Astrocyte (in vitro differentiated cells and primary cell): ENCODE results near the gene NAA11. TPM values are rescaled to one million over a fixed set of nuclear protein-coding genes. Genes with fewer than 3 reads are reported as not detected.

Source experiments
- DNase-seq: peaks from one replicate; pipeline ENCODE4 v3.0.0-alpha.2; 2010; ENCODE audit warnings: low read depth
- FAIRE-seq: peaks from 2 replicates; lab custom pipeline; 2011; peaks lifted over from hg19 to GRCh38; lab: Jason Lieb, UNC
- H2AFZ ChIP-seq: 2 replicates; pipeline ENCODE4 v1.6.0; 2012; ENCODE audit warnings: low read depth, low read length, inconsistent platforms
- H3K27ac ChIP-seq: 2 replicates; pipeline ENCODE4 v1.5.1; 2011; ENCODE audit warnings: low read depth, low read length, inconsistent platforms
- H3K27me3 ChIP-seq: 2 replicates; pipeline ENCODE4 v1.6.0; 2011; ENCODE audit warnings: low read length, inconsistent platforms; ENCODE audit not compliant: insufficient read depth
- H3K36me3 ChIP-seq: 2 replicates; pipeline ENCODE4 v1.5.1; 2011; ENCODE audit warnings: low read length, inconsistent platforms; ENCODE audit not compliant: insufficient read depth
- H3K4me1 ChIP-seq: 2 replicates; pipeline ENCODE4 v1.5.1; 2011; ENCODE audit warnings: low read length, inconsistent platforms; ENCODE audit not compliant: insufficient read depth
- H3K4me2 ChIP-seq: 2 replicates; pipeline ENCODE4 v1.6.0; 2012; ENCODE audit warnings: low read length, inconsistent platforms
- H3K4me3 ChIP-seq: 2 replicates; pipeline ENCODE4 v1.5.1; 2011; ENCODE audit warnings: low read depth, mild to moderate bottlenecking, low read length, inconsistent platforms; ENCODE audit not compliant: insufficient read depth
- H3K79me2 ChIP-seq: 2 replicates; pipeline ENCODE4 v1.6.0; 2012; ENCODE audit warnings: mild to moderate bottlenecking, low read length, inconsistent platforms; ENCODE audit not compliant: insufficient read depth
- H3K9ac ChIP-seq: 2 replicates; pipeline ENCODE4 v1.6.0; 2012; ENCODE audit warnings: mild to moderate bottlenecking, low read length, inconsistent platforms
- H3K9me3 ChIP-seq: 2 replicates; pipeline ENCODE4 v1.5.1; 2012; ENCODE audit warnings: low read depth, mild to moderate bottlenecking, low read length, inconsistent platforms; ENCODE audit not compliant: insufficient read depth
- H4K20me1 ChIP-seq: 2 replicates; pipeline ENCODE4 v1.6.0; 2012; ENCODE audit warnings: low read length, inconsistent platforms; ENCODE audit not compliant: insufficient read depth
- H3K27ac Mint-ChIP-seq: one replicate; pipeline ENCODE4 v1.8.0; 2021; ENCODE audit warnings: mild to moderate bottlenecking, mixed read lengths; ENCODE audit not compliant: unreplicated experiment
- H3K27me3 Mint-ChIP-seq: one replicate; pipeline ENCODE4 v1.8.0; 2021; ENCODE audit warnings: low read depth, mixed read lengths; ENCODE audit not compliant: unreplicated experiment
- H3K36me3 Mint-ChIP-seq: one replicate; pipeline ENCODE4 v1.8.0; 2021; ENCODE audit warnings: low read depth, mixed read lengths; ENCODE audit not compliant: unreplicated experiment
- H3K4me1 Mint-ChIP-seq: one replicate; pipeline ENCODE4 v1.8.0; 2021; ENCODE audit warnings: low read depth, mixed read lengths; ENCODE audit not compliant: unreplicated experiment
- H3K4me3 Mint-ChIP-seq: one replicate; pipeline ENCODE4 v1.8.0; 2021; ENCODE audit warnings: mild to moderate bottlenecking, moderate library complexity, mixed read lengths; ENCODE audit not compliant: unreplicated experiment
- H3K9me3 Mint-ChIP-seq: one replicate; pipeline ENCODE4 v1.8.0; 2021; ENCODE audit warnings: mild to moderate bottlenecking, mixed read lengths; ENCODE audit not compliant: unreplicated experiment
- CTCF ChIP-seq: IDR thresholded peaks from 2 replicates; pipeline ENCODE4 v1.5.1; 2011; ENCODE audit warnings: low read depth, mild to moderate bottlenecking, inconsistent platforms, low read length, moderate library complexity; ENCODE audit not compliant: insufficient read depth
- EZH2 ChIP-seq: IDR thresholded peaks from 2 replicates; pipeline ENCODE4 v1.6.1; 2012; ENCODE audit warnings: mild to moderate bottlenecking, low read length, inconsistent platforms; ENCODE audit not compliant: insufficient read depth
- total RNA-seq: library from RNA; stranded (reverse); gene quantifications from 2 replicates; pipeline ENCODE4 v1.2.1, GENCODE V29; 2021

The NAA11 gene
- total RNA-seq, 1 donor from 2014 or later: not detected

GRCh38 chr4:79300280-79300679 lies 25.6 kb downstream of the NAA11 start:
- Histone ChIP-seq H3K9ac (no peak overlapping the region), H3K36me3 (no peaks in the 10 kb centered on the region), H3K4me1 (no peaks in the 10 kb centered on the region), H3K4me3 (no peak overlapping the region), H3K27me3 (no peaks in the 10 kb centered on the region), H3K79me2 (no peaks in the 10 kb centered on the region), H4K20me1 (no peaks in the 10 kb centered on the region), H3K27ac (no peak overlapping the region), H2AFZ (no peak overlapping the region), H3K9me3 (no peaks in the 10 kb centered on the region), H3K4me2 (no peak overlapping the region)
- H3K27me3 Mint-ChIP-seq: peaks cover 6% of the 10 kb centered on the region
- no peaks in the 10 kb centered on the region for H3K4me1 Mint-ChIP-seq
- H3K4me3 Mint-ChIP-seq: no peak overlapping the region
- H3K27ac Mint-ChIP-seq: no peak overlapping the region
- DNase-seq (no peak), FAIRE-seq (no peak)
- TF ChIP-seq CTCF (no peak), EZH2 (no peak)
- H3K9me3 Mint-ChIP-seq: no peaks in the 10 kb centered on the region
- H3K36me3 Mint-ChIP-seq: no peaks in the 10 kb centered on the region

GRCh38 chr4:79298484-79298883 lies 27.4 kb downstream of the NAA11 start:
- no peaks in the 10 kb centered on the region for H3K9me3 ChIP-seq
- H3K4me1 ChIP-seq: no peaks in the 10 kb centered on the region
- no peaks in the 10 kb centered on the region for H4K20me1 ChIP-seq
- H3K27me3 ChIP-seq: no peaks in the 10 kb centered on the region
- DNase-seq (no peak), FAIRE-seq (no peak)
- H3K9me3 Mint-ChIP-seq: no peaks in the 10 kb centered on the region
- no peak overlapping the region for H3K9ac ChIP-seq
- no peak overlapping the region for H2AFZ ChIP-seq
- H3K4me3 Mint-ChIP-seq: no peak overlapping the region
- no peak overlapping the region for H3K27ac Mint-ChIP-seq
- H3K36me3 ChIP-seq: no peaks in the 10 kb centered on the region
- peaks cover 6% of the 10 kb centered on the region for H3K27me3 Mint-ChIP-seq
- no peaks in the 10 kb centered on the region for H3K79me2 ChIP-seq
- H3K36me3 Mint-ChIP-seq: no peaks in the 10 kb centered on the region
- no peak for TF ChIP-seq CTCF
- no peak for TF ChIP-seq EZH2
- no peak overlapping the region for H3K4me3 ChIP-seq
- no peak overlapping the region for H3K4me2 ChIP-seq
- no peak overlapping the region for H3K27ac ChIP-seq
- H3K4me1 Mint-ChIP-seq: peaks cover 4% of the 10 kb centered on the region

- DNase-seq (no peak), FAIRE-seq (no peak)
- Histone ChIP-seq H3K36me3 (no peaks in the 10 kb centered on the region), H3K4me3 (no peak overlapping the region), H3K4me2 (no peak overlapping the region), H3K4me1 (no peaks in the 10 kb centered on the region), H3K79me2 (no peaks in the 10 kb centered on the region), H3K9ac (no peak overlapping the region), H4K20me1 (no peaks in the 10 kb centered on the region), H3K27ac (no peak overlapping the region), H2AFZ (no peak overlapping the region), H3K27me3 (no peaks in the 10 kb centered on the region), H3K9me3 (no peaks in the 10 kb centered on the region)
- H3K9me3 Mint-ChIP-seq: no peaks in the 10 kb centered on the region
- H3K4me3 Mint-ChIP-seq: no peak overlapping the region
- TF ChIP-seq EZH2: no peak
- TF ChIP-seq CTCF: no peak
- peaks cover 6% of the 10 kb centered on the region for H3K27me3 Mint-ChIP-seq
- H3K4me1 Mint-ChIP-seq: peaks cover 4% of the 10 kb centered on the region
- H3K36me3 Mint-ChIP-seq: no peaks in the 10 kb centered on the region
- H3K27ac Mint-ChIP-seq: no peak overlapping the region
Measured at GRCh38 chr4:79298027-79298426, 27.8 kb downstream of the NAA11 start.
